H1 (cell line): Measurements from ENCODE around the gene LRP1. TPM values are rescaled to one million over a fixed set of nuclear protein-coding genes. Genes with fewer than 3 reads are reported as not detected.

ENCODE experiments used
- CEBPB ChIP-seq: IDR thresholded peaks from 2 replicates; pipeline ENCODE4 v1.6.1; 2012; ENCODE audit warnings: low read depth, low read length
- CREB1 ChIP-seq: IDR thresholded peaks from 2 replicates; pipeline ENCODE4 v1.6.1; 2012; ENCODE audit warnings: inconsistent platforms
- KDM1A ChIP-seq: fragments of 200-600, 300-600 bp; sonication (generic); IDR thresholded peaks from 2 replicates; pipeline ENCODE4 v1.7.1; 2016; ENCODE audit warnings: mild to moderate bottlenecking, low read length, borderline replicate concordance
- KDM4A ChIP-seq: IDR thresholded peaks from one replicate; pipeline ENCODE4 v1.7.1; 2012; ENCODE audit warnings: low read depth, mild to moderate bottlenecking, moderate library complexity, low read length, inconsistent platforms; ENCODE audit not compliant: severe bottlenecking
- MAFK ChIP-seq: IDR thresholded peaks from 2 replicates; pipeline ENCODE4 v1.6.1; 2012; ENCODE audit warnings: low read depth, mild to moderate bottlenecking, improper control_type of control experiment, low read length
- POLR2A ChIP-seq, 2 experiments: IDR thresholded peaks; 1 replicate in 1 of 2; 2 replicates in 1 of 2; pipeline ENCODE4 v1.6.1; 2011; ENCODE audit warnings: low read depth in 2 of 2, low read length in 2 of 2, mild to moderate bottlenecking in 2 of 2; ENCODE audit errors: control extremely low read depth in 1 of 2
- RNF2 ChIP-seq: fragments of 200-900, 300-1000 bp; sonication (generic); IDR thresholded peaks from 2 replicates; pipeline ENCODE4 v1.7.1; 2016; ENCODE audit warnings: borderline replicate concordance, low read depth, mild to moderate bottlenecking, antibody characterized with exemption, low read length; ENCODE audit not compliant: poor library complexity, severe bottlenecking; ENCODE audit errors: missing control alignments
- RXRA ChIP-seq: IDR thresholded peaks from 2 replicates; pipeline ENCODE4 v1.6.1; 2011; ENCODE audit warnings: low read depth, mild to moderate bottlenecking, low read length, moderate library complexity; ENCODE audit not compliant: insufficient read depth
- SIN3A ChIP-seq, 2 experiments: IDR thresholded peaks in 1 of 2; conservative IDR thresholded peaks in 1 of 2; 2 replicates each; pipeline ENCODE4 v1.6.1; 2011 to 2012; ENCODE audit warnings: low read length in 2 of 2, improper control_type of control experiment in 1 of 2, low read depth in 1 of 2, mild to moderate bottlenecking in 1 of 2
- TAF1 ChIP-seq: IDR thresholded peaks from 2 replicates; pipeline ENCODE4 v1.6.1; 2011; ENCODE audit warnings: mild to moderate bottlenecking, low read depth, low read length
- TBP ChIP-seq: IDR thresholded peaks from 2 replicates; pipeline ENCODE4 v1.6.1; 2011; ENCODE audit warnings: low read depth, low read length, improper control_type of control experiment
- polyA plus RNA-seq, 7 experiments: library from polyadenylated mRNA; depleted of rRNA in 3 of 7; stranded (reverse) in 5 of 7; unstranded in 2 of 7; fragments of >200 nt in 5 of 7; fragments of 200-250 nt in 2 of 7; gene quantifications; 1 replicate in 5 of 7; 2 replicates in 1 of 7; 4 replicates in 1 of 7; pipeline versions ENCODE4 v1.2.1 to v1.2.3, GENCODE V29; 2011 to 2013; ENCODE audit warnings: missing spikeins in 2 of 7, mixed read lengths in 2 of 7
- total RNA-seq: library from RNA; stranded (reverse); fragmentation: NEBNext Ultra II Directional; extraction: Animal tissue kit (Norgen Biotek cat#: 25700); gene quantifications from 2 replicates; pipeline ENCODE4 v1.2.1, GENCODE V29; 2021
- TF ChIP-seq, protein P1 (sequence below): IDR thresholded peaks from 2 replicates; pipeline ENCODE4 v1.6.1; 2012; ENCODE audit warnings: inconsistent platforms

The LRP1 gene
- total and polyA plus RNA-seq, 2 of the 8 experiments (the other 6 are each of a cell fraction or from before 2014, with no cell fraction given): 35.3 to 92.5 TPM

DNA sequence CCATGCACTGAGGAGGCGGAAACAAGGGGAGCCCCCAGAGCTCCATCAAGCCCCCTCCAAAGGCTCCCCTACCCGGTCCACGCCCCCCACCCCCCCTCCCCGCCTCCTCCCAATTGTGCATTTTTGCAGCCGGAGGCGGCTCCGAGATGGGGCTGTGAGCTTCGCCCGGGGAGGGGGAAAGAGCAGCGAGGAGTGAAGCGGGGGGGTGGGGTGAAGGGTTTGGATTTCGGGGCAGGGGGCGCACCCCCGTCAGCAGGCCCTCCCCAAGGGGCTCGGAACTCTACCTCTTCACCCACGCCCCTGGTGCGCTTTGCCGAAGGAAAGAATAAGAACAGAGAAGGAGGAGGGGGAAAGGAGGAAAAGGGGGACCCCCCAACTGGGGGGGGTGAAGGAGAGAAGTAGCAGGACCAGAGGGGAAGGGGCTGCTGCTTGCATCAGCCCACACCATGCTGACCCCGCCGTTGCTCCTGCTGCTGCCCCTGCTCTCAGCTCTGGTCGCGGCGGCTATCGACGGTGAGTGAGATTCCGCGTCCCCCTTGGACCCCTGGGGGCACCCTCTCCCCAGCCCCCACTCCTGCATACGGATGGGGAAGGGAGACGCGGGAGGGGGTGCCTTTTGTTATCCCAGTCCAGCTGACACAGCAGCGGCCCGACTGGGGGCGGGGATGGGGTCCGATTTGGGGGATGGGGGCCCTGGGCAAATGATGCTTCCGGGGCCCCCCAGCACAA is 400 bp downstream of the LRP1 start (continued):
- TF ChIP-seq RXRA (no peak), KDM1A (peak; percentile 11; the same call in 1 of the 2 replicates), CEBPB (0 out of 2 replicates have a peak, but pooled peaks have one; percentile 23), RNF2 (no peak), MAFK (no peak), KDM4A (peak; percentile 24), TBP (peak; percentile 29; the same call in 1 of the 2 replicates), CREB1 (0 out of 2 replicates have a peak, but pooled peaks have one; percentile 14), TAF1 (peak; percentile 48; the same call in 1 of the 2 replicates), SIN3A (conservative IDR thresholded peaks at IDR 0.05 in 1 of 2, IDR thresholded peaks at IDR 0.05 in 1 of 2; ENCODE audit: low read depth in 1 of 2, low read length in 2 of 2) (peak in 1 of 2 experiments; percentile 61; a peak in 2 of 4 replicates), POLR2A (IDR thresholded peaks at IDR 0.05; ENCODE audit: control extremely low read depth in 1 of 2, low read depth in 2 of 2, low read length in 2 of 2) (peak; percentile 54 to 74)
- TF ChIP-seq, protein P1, sequence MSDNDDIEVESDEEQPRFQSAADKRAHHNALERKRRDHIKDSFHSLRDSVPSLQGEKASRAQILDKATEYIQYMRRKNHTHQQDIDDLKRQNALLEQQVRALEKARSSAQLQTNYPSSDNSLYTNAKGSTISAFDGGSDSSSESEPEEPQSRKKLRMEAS: peak; percentile 76
